CD4-positive, alpha-beta T cell (primary cell): ENCODE measurements around the gene COL3A1. TPM values are rescaled to one million over a fixed set of nuclear protein-coding genes. Genes with fewer than 3 reads are reported as not detected.

ENCODE experiments used
- ATAC-seq: fragments of 200-7000 bp; cut with Tn5 transposase; one replicate; pipeline ENCODE4 v1.10.0; 2022; ENCODE audit warnings: mild to moderate bottlenecking; ENCODE audit not compliant: poor library complexity
- CTCF ChIA-PET: fragments of 350-600 bp; sonication (Branson Sonifier 250); formaldehyde crosslinking; loops from one replicate; lab custom pipeline; 2021; ENCODE audit warnings: antibody characterized with exemption, inconsistent platforms; lab: Charles Lee
- POLR2A ChIA-PET: fragments of 350-600 bp; sonication (Branson Sonifier 250); formaldehyde crosslinking; loops from one replicate; lab custom pipeline; 2021; ENCODE audit warnings: antibody characterized with exemption, inconsistent platforms; lab: Charles Lee
- DNase-seq, 14 experiments: peaks; one replicate each; pipeline ENCODE4 v3.0.0-alpha.2; 2013 to 2020; ENCODE audit warnings: mixed read lengths in 2 of 14
- H3K27ac ChIP-seq, 2 donors: one replicate each; pipeline versions ENCODE4 v1.5.1 to v1.7.0; 2013; ENCODE audit warnings: low read length in 2 of 2, low read depth in 1 of 2, mild to moderate bottlenecking in 1 of 2
- H3K27me3 ChIP-seq, 2 experiments: 1 replicate in 1 of 2; 2 replicates in 1 of 2; pipeline versions ENCODE4 v1.6.1 to v1.7.0; 2013; ENCODE audit warnings: low read length in 2 of 2, control low read depth in 1 of 2, mild to moderate bottlenecking in 1 of 2, moderate library complexity in 1 of 2; ENCODE audit not compliant: insufficient read depth in 2 of 2, control insufficient read depth in 1 of 2
- H3K36me3 ChIP-seq: one replicate; pipeline ENCODE4 v1.6.1; 2013; ENCODE audit warnings: low read length, control low read depth; ENCODE audit not compliant: insufficient read depth
- H3K4me1 ChIP-seq: one replicate; pipeline ENCODE4 v1.6.1; 2013; ENCODE audit warnings: low read length, control low read depth; ENCODE audit not compliant: insufficient read depth
- H3K4me3 ChIP-seq: one replicate; pipeline ENCODE4 v1.5.1; 2013; ENCODE audit warnings: mild to moderate bottlenecking, low read length, moderate library complexity
- H3K9me3 ChIP-seq, 2 experiments: 1 replicate in 1 of 2; 2 replicates in 1 of 2; pipeline versions ENCODE4 v1.6.1 to v1.7.0; 2013; ENCODE audit warnings: low read length in 2 of 2, mild to moderate bottlenecking in 2 of 2, control low read depth in 1 of 2, moderate library complexity in 1 of 2; ENCODE audit not compliant: control insufficient read depth in 1 of 2, insufficient read depth in 1 of 2
- H3K27ac Mint-ChIP-seq: one replicate; pipeline ENCODE4 v1.8.0; 2020; ENCODE audit warnings: mixed read lengths
- H3K27me3 Mint-ChIP-seq: one replicate; pipeline ENCODE4 v1.8.0; 2021; ENCODE audit warnings: mixed read lengths
- H3K36me3 Mint-ChIP-seq: one replicate; pipeline ENCODE4 v1.8.0; 2021; ENCODE audit warnings: low read depth, mixed read lengths
- H3K4me1 Mint-ChIP-seq: one replicate; pipeline ENCODE4 v1.8.0; 2021; ENCODE audit warnings: low read depth, mixed read lengths
- H3K4me3 Mint-ChIP-seq: one replicate; pipeline ENCODE4 v1.8.0; 2020; ENCODE audit warnings: mild to moderate bottlenecking, mixed read lengths
- H3K9me3 Mint-ChIP-seq: one replicate; pipeline ENCODE4 v1.8.0; 2020; ENCODE audit warnings: mixed read lengths
- intact Hi-C, 2 experiments: fragments of 100-400 bp; cut with DNase I in 1 of 2; cut with micrococcal nuclease in 1 of 2; formaldehyde crosslinking; loops; one replicate each; pipeline versions ENCODE4 v1.15.1 to v1.9.0; 2023 to 2025; cut with DNase I, micrococcal nuclease
- total RNA-seq, 174 experiments: library from RNA in 2 of 174; stranded (reverse) in 2 of 174; gene quantifications; one replicate each; pipeline ENCODE4 v1.2.3 and lab custom pipeline; 2021 to 2026
- TF ChIP-seq, protein P1 (sequence below): fragments of 200-600 bp; IDR thresholded peaks from one replicate; pipeline ENCODE4 v1.8.0; 2022; ENCODE audit warnings: antibody characterized with exemption, mild to moderate bottlenecking

COL3A1 gene
- total RNA-seq, 2 experiments from 2014 or later: not detected

DNA sequence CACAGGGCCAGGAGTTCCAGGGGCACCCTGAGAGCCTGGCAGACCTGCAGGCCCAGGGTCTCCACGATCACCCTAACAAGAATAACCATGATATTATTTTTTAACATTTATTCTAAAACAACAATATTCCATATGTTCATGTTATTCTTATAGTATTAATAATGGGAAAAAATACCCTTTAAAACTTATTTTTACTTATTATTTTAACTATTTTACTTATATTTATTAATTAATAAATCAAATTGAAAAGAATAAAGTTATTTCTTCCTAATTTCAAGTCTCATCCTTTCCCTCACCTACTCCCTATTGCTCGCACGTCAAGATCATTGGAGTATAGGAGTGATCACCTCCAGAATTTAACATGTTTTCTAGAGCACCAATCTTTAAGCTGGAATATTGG, 71.7 kb downstream of the COL3A1 start:
- TF ChIP-seq, protein P1, sequence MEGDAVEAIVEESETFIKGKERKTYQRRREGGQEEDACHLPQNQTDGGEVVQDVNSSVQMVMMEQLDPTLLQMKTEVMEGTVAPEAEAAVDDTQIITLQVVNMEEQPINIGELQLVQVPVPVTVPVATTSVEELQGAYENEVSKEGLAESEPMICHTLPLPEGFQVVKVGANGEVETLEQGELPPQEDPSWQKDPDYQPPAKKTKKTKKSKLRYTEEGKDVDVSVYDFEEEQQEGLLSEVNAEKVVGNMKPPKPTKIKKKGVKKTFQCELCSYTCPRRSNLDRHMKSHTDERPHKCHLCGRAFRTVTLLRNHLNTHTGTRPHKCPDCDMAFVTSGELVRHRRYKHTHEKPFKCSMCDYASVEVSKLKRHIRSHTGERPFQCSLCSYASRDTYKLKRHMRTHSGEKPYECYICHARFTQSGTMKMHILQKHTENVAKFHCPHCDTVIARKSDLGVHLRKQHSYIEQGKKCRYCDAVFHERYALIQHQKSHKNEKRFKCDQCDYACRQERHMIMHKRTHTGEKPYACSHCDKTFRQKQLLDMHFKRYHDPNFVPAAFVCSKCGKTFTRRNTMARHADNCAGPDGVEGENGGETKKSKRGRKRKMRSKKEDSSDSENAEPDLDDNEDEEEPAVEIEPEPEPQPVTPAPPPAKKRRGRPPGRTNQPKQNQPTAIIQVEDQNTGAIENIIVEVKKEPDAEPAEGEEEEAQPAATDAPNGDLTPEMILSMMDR: no peak
- H3K27ac ChIP-seq: no peak overlapping the region
- Mint-ChIP-seq H3K9me3 (no peaks in the 10 kb centered on the region), H3K36me3 (no peaks in the 10 kb centered on the region), H3K4me3 (no peak overlapping the region), H3K27ac (no peak overlapping the region), H3K4me1 (no peaks in the 10 kb centered on the region), H3K27me3 (no peaks in the 10 kb centered on the region)
- ATAC-seq: no peak
- CTCF ChIA-PET: no interaction called here
- intact Hi-C loops: no loop called here
- no peaks in the 10 kb centered on the region for H3K27me3 ChIP-seq
- H3K4me1 ChIP-seq: no peaks in the 10 kb centered on the region
- POLR2A ChIA-PET: no interaction called here
- no peaks in the 10 kb centered on the region for H3K36me3 ChIP-seq
- no peak for DNase-seq
- no peak overlapping the region for H3K4me3 ChIP-seq
- no peaks in the 10 kb centered on the region for H3K9me3 ChIP-seq

DNA sequence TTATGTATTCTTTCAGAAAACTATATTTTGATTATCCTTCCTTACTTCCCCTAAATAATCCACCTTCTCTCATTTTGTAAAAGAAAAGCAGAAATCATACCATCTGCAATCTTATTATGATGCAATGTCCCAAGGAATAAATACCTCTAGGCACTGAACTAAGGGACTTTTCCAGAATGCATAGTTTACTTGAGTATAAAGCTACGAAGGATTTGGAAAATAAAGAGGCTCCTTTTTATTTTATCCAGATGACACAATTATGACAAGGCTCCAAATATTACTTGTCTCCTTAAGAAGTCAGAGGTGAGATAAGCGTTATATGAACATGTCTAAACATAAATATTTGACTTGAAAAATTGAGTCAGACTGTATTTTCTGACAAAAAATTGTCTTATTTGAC, 72.1 kb downstream of the COL3A1 start:
- TF ChIP-seq, protein P1: no peak
- ChIA-PET POLR2A (no interaction called here), CTCF (no interaction called here)
- Mint-ChIP-seq H3K27ac (no peak overlapping the region), H3K36me3 (no peaks in the 10 kb centered on the region), H3K4me1 (no peaks in the 10 kb centered on the region), H3K4me3 (no peak overlapping the region), H3K9me3 (no peaks in the 10 kb centered on the region), H3K27me3 (no peaks in the 10 kb centered on the region)
- H3K4me3 ChIP-seq: no peak overlapping the region
- intact Hi-C loops: no loop called here
- no peak for ATAC-seq
- no peaks in the 10 kb centered on the region for H3K36me3 ChIP-seq
- no peaks in the 10 kb centered on the region for H3K4me1 ChIP-seq
- no peaks in the 10 kb centered on the region for H3K9me3 ChIP-seq
- no peaks in the 10 kb centered on the region for H3K27me3 ChIP-seq
- no peak overlapping the region for H3K27ac ChIP-seq
- DNase-seq: no peak

DNA sequence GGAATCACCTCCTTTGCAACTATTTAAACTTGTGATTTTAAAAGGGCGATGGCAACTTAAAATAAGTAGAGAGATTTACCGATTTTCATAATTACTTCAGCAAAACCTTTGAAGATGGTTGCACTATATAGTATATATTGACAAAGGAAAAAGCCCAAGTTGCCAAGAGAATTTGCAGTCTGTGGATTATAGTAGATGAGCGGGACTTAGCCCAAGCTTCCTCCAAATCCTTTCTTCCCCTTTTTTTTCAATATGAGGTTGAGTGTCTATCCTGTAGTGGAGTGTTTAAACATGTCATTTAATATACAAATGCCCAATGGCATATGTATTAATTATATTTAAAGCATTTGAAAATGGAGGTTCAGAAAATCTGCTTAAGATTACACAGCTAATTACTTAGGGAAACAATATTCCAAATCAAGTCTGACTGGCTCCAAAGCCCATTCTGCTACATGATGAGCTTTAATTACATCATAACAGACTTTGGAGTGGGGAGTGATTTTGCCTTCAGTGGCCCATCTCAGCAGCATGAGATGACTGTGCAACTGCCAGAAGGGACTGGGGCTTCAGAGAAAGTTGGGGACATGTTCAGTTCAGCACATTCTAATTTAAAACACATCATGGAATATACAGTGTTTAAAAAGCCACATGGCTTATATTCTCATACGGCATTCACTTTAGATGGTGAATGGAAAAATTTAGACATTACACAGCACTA, 73.2 kb downstream of the COL3A1 start:
- Mint-ChIP-seq H3K4me1 (no peaks in the 10 kb centered on the region), H3K9me3 (no peaks in the 10 kb centered on the region), H3K36me3 (no peaks in the 10 kb centered on the region), H3K4me3 (no peak overlapping the region), H3K27ac (no peak overlapping the region), H3K27me3 (no peaks in the 10 kb centered on the region)
- intact Hi-C loops: no loop called here
- Histone ChIP-seq H3K27ac (no peak overlapping the region), H3K27me3 (no peaks in the 10 kb centered on the region), H3K4me3 (no peak overlapping the region), H3K4me1 (no peaks in the 10 kb centered on the region), H3K36me3 (no peaks in the 10 kb centered on the region), H3K9me3 (no peaks in the 10 kb centered on the region)
- ChIA-PET CTCF (no interaction called here), POLR2A (no interaction called here)
- ATAC-seq (no peak), DNase-seq (no peak)
- TF ChIP-seq, protein P1: no peak
